Dermis microvascular lymphatic vessel endothelial cell (primary cell): ENCODE results near the gene TAS1R1. TPM values are rescaled to one million over a fixed set of nuclear protein-coding genes. Genes with fewer than 3 reads are reported as not detected.

ENCODE experiments used
- DNase-seq, 2 donors: peaks; one replicate each; pipeline versions ENCODE4 v3.0.0 to v3.0.0-alpha.2; 2010; ENCODE audit warnings: low read depth in 2 of 2
- total RNA-seq: library from RNA; depleted of rRNA; stranded (reverse); fragments of >200 nt; gene quantifications from 2 replicates; pipeline ENCODE4 v1.2.1, GENCODE V29; 2014

The TAS1R1 gene
- total RNA-seq, 1 donor from 2014 or later, result not detected

GRCh38 chr1:6628971-6629479 is 73.9 kb downstream of the TAS1R1 start:
- no peak for DNase-seq

Other genes with a start within 250 kb of the TAS1R1 start
- 21.8 and 23.9 TPM in 2 replicates for gene ACOT7, start 161.5 kb upstream of the TAS1R1 start, total RNA-seq
- 16.2 and 17.6 TPM in 2 replicates for gene HES2, start 135.4 kb upstream of the TAS1R1 start, total RNA-seq
- 0.90 and 1.3 TPM in 2 replicates for gene ESPN, start 130.5 kb upstream of the TAS1R1 start, total RNA-seq
- gene TNFRSF25, start 89.1 kb upstream of the TAS1R1 start, total RNA-seq, result 5.6 and 7.1 TPM in 2 replicates
- gene PLEKHG5, start 63.6 kb upstream of the TAS1R1 start, total RNA-seq, result 21.2 and 23.4 TPM in 2 replicates
- 16.4 and 17.7 TPM in 2 replicates for gene NOL9, start 794 bp upstream of the TAS1R1 start, total RNA-seq
- 9.5 and 14.0 TPM in 2 replicates for gene ZBTB48, start 24.7 kb downstream of the TAS1R1 start, total RNA-seq
- gene KLHL21, start 47.6 kb downstream of the TAS1R1 start, total RNA-seq, result 9.4 and 19.7 TPM in 2 replicates
- 7.2 and 10.2 TPM in 2 replicates for gene PHF13, start 58.4 kb downstream of the TAS1R1 start, total RNA-seq
- 15.6 and 16.0 TPM in 2 replicates for gene THAP3, start 69.6 kb downstream of the TAS1R1 start, total RNA-seq
- 32.4 and 32.5 TPM in 2 replicates for gene DNAJC11, start 146.5 kb downstream of the TAS1R1 start, total RNA-seq
- gene CAMTA1, start 230.1 kb downstream of the TAS1R1 start, total RNA-seq, result 33.9 and 37.6 TPM in 2 replicates